ENCODE data around the gene FSCN2. TPM values are rescaled to one million over a fixed set of nuclear protein-coding genes. Genes with fewer than 3 reads are reported as not detected.

FSCN2 gene
- total and polyA plus RNA-seq, 9 donors: 0.13 to 6.4 (median 3.0) TPM

DNA sequence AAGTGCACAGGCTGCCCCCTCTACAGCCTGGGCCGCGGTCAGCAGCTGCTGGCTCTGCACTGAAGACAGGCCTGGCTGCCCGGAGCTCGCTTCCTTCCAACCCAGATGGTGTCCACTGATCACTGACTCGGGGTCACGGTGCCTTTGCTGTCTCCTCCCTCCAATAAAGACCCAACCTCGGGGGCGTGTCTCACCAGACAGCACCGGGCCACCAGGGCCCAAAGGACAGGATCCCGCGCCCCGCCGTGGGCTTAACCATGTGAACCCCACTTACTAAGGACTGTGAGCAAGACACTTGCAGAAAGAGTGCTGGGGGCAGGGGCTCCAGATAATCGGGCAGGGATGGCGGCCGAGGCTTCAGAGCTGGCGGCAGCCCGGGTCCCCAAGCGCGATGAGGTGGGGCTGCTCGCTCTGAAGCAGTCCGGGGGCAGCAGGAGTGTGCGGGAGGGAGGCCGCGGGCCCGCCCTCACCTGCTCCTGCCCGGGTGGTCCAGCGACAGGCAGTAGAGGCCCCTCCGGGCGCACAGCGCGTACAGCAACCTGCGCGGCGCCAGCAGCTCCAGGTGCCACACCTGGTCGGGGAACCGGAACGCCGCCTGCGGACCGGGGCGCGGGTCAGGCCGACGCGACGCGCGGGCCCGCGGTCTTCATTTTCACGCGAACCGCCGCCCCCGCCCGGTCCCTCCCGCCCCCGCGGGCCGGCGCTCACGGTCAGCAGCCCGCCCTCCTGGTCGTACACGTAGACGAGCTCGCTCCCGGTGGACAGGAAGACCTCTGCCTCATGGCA lies 23.5 kb downstream of the FSCN2 start:
- Histone ChIP-seq H3K4me3 (peak overlapping the region; percentile 94), H3K27ac (peak overlapping the region in 1 of 2 donors; percentile 60), H3K4me1 (ENCODE audit: insufficient read depth) (peaks cover 10% of the 10 kb centered on the region), H3K36me3 (no peaks in the 10 kb centered on the region), H3K27me3 (no peaks in the 10 kb centered on the region), H3K9me3 (no peaks in the 10 kb centered on the region)
- TF ChIP-seq POLR2A (IDR thresholded peaks at IDR 0.05) (no peak), EP300 (IDR thresholded peaks at IDR 0.05) (no peak)
- TF ChIP-seq, protein P1, sequence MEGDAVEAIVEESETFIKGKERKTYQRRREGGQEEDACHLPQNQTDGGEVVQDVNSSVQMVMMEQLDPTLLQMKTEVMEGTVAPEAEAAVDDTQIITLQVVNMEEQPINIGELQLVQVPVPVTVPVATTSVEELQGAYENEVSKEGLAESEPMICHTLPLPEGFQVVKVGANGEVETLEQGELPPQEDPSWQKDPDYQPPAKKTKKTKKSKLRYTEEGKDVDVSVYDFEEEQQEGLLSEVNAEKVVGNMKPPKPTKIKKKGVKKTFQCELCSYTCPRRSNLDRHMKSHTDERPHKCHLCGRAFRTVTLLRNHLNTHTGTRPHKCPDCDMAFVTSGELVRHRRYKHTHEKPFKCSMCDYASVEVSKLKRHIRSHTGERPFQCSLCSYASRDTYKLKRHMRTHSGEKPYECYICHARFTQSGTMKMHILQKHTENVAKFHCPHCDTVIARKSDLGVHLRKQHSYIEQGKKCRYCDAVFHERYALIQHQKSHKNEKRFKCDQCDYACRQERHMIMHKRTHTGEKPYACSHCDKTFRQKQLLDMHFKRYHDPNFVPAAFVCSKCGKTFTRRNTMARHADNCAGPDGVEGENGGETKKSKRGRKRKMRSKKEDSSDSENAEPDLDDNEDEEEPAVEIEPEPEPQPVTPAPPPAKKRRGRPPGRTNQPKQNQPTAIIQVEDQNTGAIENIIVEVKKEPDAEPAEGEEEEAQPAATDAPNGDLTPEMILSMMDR (IDR thresholded peaks at IDR 0.05): no peak
- intact Hi-C loops (cut with DNase I): no loop called here
- no peak for DNase-seq
- WGBS, 3 donors: 1 to 2% (median 2%) methylated on average over 20 to 69 of the region's 69 CpGs

DNA sequence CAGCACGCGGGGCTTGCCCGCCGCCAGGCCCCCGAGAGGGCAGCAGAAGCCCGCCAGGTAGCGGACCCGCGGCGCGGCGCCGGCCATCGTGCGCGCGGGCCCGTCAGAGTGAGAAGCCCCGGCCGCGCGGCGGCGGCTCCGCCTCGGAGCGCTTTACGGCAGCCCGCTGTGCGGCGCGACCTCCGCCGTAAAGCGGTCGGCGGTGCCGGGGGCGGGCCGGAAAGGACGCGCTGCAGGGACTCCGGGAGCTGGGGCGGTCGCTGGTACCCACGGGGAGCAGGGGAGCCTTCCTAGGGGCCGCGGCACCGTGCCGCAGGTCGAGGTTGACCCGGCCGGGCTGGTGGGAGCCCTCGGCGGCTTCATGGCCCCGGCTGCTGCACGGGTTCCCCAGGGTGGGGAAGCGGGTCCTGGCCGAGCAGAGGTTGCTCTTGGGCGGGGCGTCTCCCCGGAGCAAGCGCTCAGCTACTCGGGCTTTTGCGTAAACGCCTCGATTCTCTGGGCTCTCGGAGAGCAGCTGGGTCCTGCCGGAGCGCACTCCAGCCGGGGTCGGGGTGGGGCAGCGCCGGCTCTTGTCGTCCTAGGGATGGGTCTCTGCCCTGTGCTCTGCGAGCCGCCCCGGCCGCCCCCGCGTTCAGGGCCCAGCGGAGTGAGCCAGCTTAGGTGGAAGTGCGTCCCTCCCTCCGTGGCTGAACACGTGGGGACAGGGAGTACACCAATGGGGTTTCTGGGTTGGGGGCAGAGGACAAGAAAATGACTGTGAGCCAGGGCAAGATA lies 24.3 kb downstream of the FSCN2 start, which contains the start of gene FAAP100:
FAAP100 (minus strand) TSS at position 110 of the 774 bp plus-strand sequence; CDS start at position 87, 23 bp downstream.
- TF ChIP-seq EP300 (IDR thresholded peaks at IDR 0.05) (no peak), POLR2A (IDR thresholded peaks at IDR 0.05) (peak; percentile 58)
- TF ChIP-seq, protein P1 (IDR thresholded peaks at IDR 0.05): peak in 1 of 3 donors; percentile 5
- peaks cover 10% of the 10 kb centered on the region for H3K4me1 ChIP-seq (ENCODE audit: insufficient read depth)
- peak within 1 kb of the TSS; percentile 38 to 60 for H3K27ac ChIP-seq
- DNase-seq: peak; percentile 69 to 87 (median 76)
- intact Hi-C loops (cut with DNase I): no loop called here
- peak within 1 kb of the TSS; percentile 94 for H3K4me3 ChIP-seq
- 0 to 1% (median 1%) methylated on average over 29 to 85 of the region's 85 CpGs for WGBS, 3 donors
- H3K36me3 ChIP-seq: no peaks in the 10 kb centered on the region
- no peaks in the 10 kb centered on the region for H3K9me3 ChIP-seq
- H3K27me3 ChIP-seq: no peaks in the 10 kb centered on the region

DNA sequence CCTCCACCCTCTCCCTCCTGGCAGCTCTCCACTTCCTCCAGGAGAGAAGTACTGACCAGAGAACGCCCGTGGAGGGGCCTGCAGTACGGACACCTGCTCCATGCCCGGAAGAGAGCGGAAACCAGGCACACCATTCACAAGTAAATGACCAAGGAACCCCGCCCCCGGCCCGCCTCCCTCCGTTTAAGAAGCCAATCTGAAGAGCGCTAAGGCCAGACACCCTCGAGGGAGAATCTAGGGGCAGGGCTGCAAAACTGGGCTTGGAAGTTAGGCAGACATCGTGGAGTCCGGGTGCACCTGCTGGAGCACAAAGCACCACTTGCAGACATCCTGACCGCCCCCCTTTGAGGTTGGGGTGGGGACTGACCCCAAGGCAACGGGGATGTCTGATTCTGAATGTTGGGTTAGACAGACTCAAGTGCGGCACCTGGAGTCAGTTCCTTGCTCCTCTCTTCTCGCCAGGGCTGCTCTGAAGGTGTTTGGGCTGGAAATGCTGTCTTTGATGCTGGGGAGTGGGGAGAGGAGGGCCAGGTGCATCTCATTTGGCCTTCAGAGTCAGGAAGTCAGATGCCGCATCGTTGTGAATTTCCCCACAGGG lies 24.9 kb downstream of the FSCN2 start:
- Histone ChIP-seq H3K27ac (peak overlapping the region; percentile 38 to 60), H3K36me3 (no peaks in the 10 kb centered on the region), H3K9me3 (no peaks in the 10 kb centered on the region), H3K27me3 (no peaks in the 10 kb centered on the region), H3K4me1 (ENCODE audit: insufficient read depth) (peaks cover 10% of the 10 kb centered on the region), H3K4me3 (peak overlapping the region; percentile 94)
- WGBS, 3 donors: 0 to 2% (median 2%) methylated on average over 19 of the region's 19 CpGs
- intact Hi-C loops (cut with DNase I): no loop called here
- TF ChIP-seq EP300 (IDR thresholded peaks at IDR 0.05) (no peak), POLR2A (IDR thresholded peaks at IDR 0.05) (no peak)
- TF ChIP-seq, protein P1 (IDR thresholded peaks at IDR 0.05): no peak
- DNase-seq: peak; percentile 56 to 72 (median 61)

DNA sequence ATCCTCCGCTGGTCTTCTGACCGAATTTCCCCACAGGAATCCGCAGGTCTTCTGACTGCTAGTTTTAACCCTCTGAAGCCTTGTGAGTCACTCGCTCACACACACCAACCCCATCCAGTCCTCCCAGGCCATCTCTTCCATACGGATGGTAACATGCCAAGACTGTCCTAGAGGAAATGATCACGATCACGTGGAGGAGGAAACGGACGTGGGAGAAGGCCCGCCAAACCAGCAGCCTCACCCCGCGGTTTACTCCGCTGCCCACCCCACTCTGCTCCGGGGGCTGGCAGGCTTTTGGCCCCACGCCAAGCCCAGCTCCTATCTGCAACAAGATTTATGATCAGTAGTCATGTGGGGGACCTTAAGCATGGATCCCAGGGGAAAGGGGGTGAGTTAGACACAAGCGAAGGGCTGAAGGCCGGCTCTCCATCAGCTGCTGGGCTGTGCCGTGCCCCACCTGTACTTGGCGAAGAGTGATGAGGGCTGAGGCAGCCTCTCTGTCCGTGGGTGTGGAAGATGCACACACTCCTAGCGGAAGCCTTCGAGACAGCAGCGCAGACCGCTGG lies 25.5 kb downstream of the FSCN2 start:
- WGBS, 3 donors: 6 to 10% (median 8%) methylated on average over 24 of the region's 24 CpGs
- peak overlapping the region; percentile 38 to 60 for H3K27ac ChIP-seq
- DNase-seq: peak; percentile 59 to 70 (median 67)
- intact Hi-C loops (cut with DNase I): no loop called here
- peak overlapping the region; percentile 94 for H3K4me3 ChIP-seq
- H3K27me3 ChIP-seq: no peaks in the 10 kb centered on the region
- no peaks in the 10 kb centered on the region for H3K36me3 ChIP-seq
- TF ChIP-seq, protein P1 (IDR thresholded peaks at IDR 0.05): no peak
- TF ChIP-seq EP300 (IDR thresholded peaks at IDR 0.05): no peak
- TF ChIP-seq POLR2A (IDR thresholded peaks at IDR 0.05): no peak
- peaks cover 10% of the 10 kb centered on the region for H3K4me1 ChIP-seq (ENCODE audit: insufficient read depth)
- H3K9me3 ChIP-seq: no peaks in the 10 kb centered on the region
